DOHH2 (cell line): Measurements from ENCODE around the gene ARFRP1.

ENCODE experiments used
- EZH2phosphoT487 ChIP-seq: fragments of 200-600 bp; sonication (generic); IDR thresholded peaks from 2 replicates; pipeline ENCODE4 v1.6.1; 2017; ENCODE audit warnings: borderline replicate concordance, mild to moderate bottlenecking, antibody characterized with exemption, low read length, moderate library complexity, mixed read lengths
- TF ChIP-seq, protein P1 (sequence below): fragments of 200-600 bp; sonication (generic); IDR thresholded peaks from one replicate; pipeline ENCODE4 v1.5.1; 2014; ENCODE audit warnings: antibody characterized with exemption, mild to moderate bottlenecking, low read depth, low read length; ENCODE audit not compliant: poor library complexity, severe bottlenecking

DNA sequence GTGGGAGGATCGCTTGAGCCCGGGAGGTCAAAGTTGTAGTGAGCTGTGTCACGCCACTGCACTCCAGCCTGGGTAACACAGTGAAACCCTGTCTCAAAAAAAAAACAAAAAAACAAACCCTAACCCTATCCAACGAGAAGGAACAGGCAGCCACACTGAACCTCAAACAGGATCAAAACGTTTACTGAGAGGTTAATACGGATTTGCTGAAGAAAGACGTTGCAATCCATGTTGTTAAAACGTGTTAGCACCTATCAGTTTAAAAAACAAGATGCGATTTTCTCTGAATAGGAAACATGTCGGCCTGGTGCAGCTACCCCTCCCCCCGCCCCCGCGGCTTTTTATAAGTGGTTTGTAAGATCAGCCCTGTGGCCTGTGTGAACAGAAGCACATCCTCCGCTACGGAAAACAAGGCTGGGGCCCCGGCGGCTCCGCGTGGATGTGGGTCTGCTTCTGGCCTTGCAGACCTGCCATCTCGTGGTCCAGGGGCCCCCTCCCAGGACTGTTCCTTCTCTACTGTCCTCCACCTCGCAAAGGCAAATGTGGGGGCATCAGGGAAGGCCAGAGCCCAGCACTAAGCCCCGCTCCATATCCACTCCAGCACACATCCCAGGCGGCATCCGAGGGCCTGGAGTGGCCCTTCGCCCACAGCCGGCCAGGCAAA lies 43.2 kb upstream of the ARFRP1 start:
- TF ChIP-seq, protein P1, sequence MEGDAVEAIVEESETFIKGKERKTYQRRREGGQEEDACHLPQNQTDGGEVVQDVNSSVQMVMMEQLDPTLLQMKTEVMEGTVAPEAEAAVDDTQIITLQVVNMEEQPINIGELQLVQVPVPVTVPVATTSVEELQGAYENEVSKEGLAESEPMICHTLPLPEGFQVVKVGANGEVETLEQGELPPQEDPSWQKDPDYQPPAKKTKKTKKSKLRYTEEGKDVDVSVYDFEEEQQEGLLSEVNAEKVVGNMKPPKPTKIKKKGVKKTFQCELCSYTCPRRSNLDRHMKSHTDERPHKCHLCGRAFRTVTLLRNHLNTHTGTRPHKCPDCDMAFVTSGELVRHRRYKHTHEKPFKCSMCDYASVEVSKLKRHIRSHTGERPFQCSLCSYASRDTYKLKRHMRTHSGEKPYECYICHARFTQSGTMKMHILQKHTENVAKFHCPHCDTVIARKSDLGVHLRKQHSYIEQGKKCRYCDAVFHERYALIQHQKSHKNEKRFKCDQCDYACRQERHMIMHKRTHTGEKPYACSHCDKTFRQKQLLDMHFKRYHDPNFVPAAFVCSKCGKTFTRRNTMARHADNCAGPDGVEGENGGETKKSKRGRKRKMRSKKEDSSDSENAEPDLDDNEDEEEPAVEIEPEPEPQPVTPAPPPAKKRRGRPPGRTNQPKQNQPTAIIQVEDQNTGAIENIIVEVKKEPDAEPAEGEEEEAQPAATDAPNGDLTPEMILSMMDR, result no peak
- no peak for TF ChIP-seq EZH2phosphoT487
